GM23338 (cell line): ENCODE measurements around the gene INKA1. TPM values are rescaled to one million over a fixed set of nuclear protein-coding genes. Genes with fewer than 3 reads are reported as not detected.
A peak's percentile ranks its signal among the peaks of the same experiment; 100 is the strongest.

ENCODE experiments used
- ATAC-seq: fragments of 200-7000 bp; cut with Tn5 transposase; 3 replicates; pipeline ENCODE4 v1.9.1; 2020
- DNase-seq: peaks from one replicate; pipeline ENCODE4 v3.0.0-alpha.2; 2015; ENCODE audit warnings: low spot score
- H2AFZ ChIP-seq: fragments of 200-600 bp; sonication (generic); 2 replicates; pipeline ENCODE4 v1.8.0; 2016; ENCODE audit warnings: antibody characterized with exemption, mild to moderate bottlenecking, moderate library complexity
- H3F3A ChIP-seq: fragments of 200-600 bp; sonication (generic); replicated peaks from 2 replicates; pipeline ENCODE4 v1.8.0; 2017; ENCODE audit warnings: antibody characterized with exemption, mixed run types, low read depth
- H3K27ac ChIP-seq: fragments of 200-600 bp; sonication (generic); 2 replicates; pipeline ENCODE4 v1.6.1; 2016; ENCODE audit warnings: low read depth
- H3K27me3 ChIP-seq: fragments of 200-600 bp; sonication (generic); 2 replicates; pipeline ENCODE4 v1.8.0; 2016; ENCODE audit warnings: mild to moderate bottlenecking, mixed run types, moderate library complexity; ENCODE audit not compliant: insufficient read depth
- H3K36me3 ChIP-seq: fragments of 200-600 bp; sonication (generic); 2 replicates; pipeline ENCODE4 v1.8.0; 2016; ENCODE audit warnings: mild to moderate bottlenecking; ENCODE audit not compliant: insufficient read depth
- H3K4me1 ChIP-seq: fragments of 200-600 bp; sonication (generic); 2 replicates; pipeline ENCODE4 v1.8.0; 2016; ENCODE audit warnings: mild to moderate bottlenecking, moderate library complexity; ENCODE audit not compliant: insufficient read depth
- H3K4me2 ChIP-seq: fragments of 200-600 bp; sonication (generic); 2 replicates; pipeline ENCODE4 v1.7.1; 2017; ENCODE audit warnings: mixed run types
- H3K4me3 ChIP-seq: fragments of 200-600 bp; sonication (generic); 2 replicates; pipeline ENCODE4 v1.6.1; 2016; ENCODE audit warnings: mixed run types
- H3K79me2 ChIP-seq: fragments of 200-600 bp; sonication (generic); replicated peaks from 2 replicates; pipeline ENCODE4 v1.8.0; 2017; ENCODE audit warnings: mild to moderate bottlenecking; ENCODE audit not compliant: insufficient read depth
- H3K9me2 ChIP-seq: fragments of 200-600 bp; sonication (generic); 2 replicates; pipeline ENCODE4 v1.8.0; 2017; ENCODE audit not compliant: insufficient read depth
- H4K20me1 ChIP-seq: fragments of 200-600 bp; sonication (generic); replicated peaks from 2 replicates; pipeline ENCODE4 v1.8.0; 2017; ENCODE audit warnings: mild to moderate bottlenecking; ENCODE audit not compliant: insufficient read depth
- H3K27ac Mint-ChIP-seq: 2 replicates; pipeline ENCODE4 v1.8.0; 2020; ENCODE audit warnings: inconsistent platforms, mild to moderate bottlenecking, moderate library complexity, mixed read lengths
- H3K27me3 Mint-ChIP-seq: 3 replicates; pipeline ENCODE4 v1.8.0; 2022; ENCODE audit warnings: low read depth, mild to moderate bottlenecking, moderate library complexity, mixed read lengths, inconsistent platforms; ENCODE audit not compliant: insufficient read depth, poor library complexity
- H3K36me3 Mint-ChIP-seq: 3 replicates; pipeline ENCODE4 v1.8.0; 2021; ENCODE audit warnings: low read depth, mild to moderate bottlenecking, inconsistent platforms, moderate library complexity, mixed read lengths
- H3K4me1 Mint-ChIP-seq: 3 replicates; pipeline ENCODE4 v1.8.0; 2020; ENCODE audit warnings: mild to moderate bottlenecking, inconsistent platforms, mixed read lengths
- H3K4me3 Mint-ChIP-seq: 3 replicates; pipeline ENCODE4 v1.8.0; 2021; ENCODE audit warnings: moderate library complexity, mild to moderate bottlenecking, inconsistent platforms, mixed read lengths
- H3K9me3 Mint-ChIP-seq: 3 replicates; pipeline ENCODE4 v1.8.0; 2020; ENCODE audit warnings: moderate library complexity, mild to moderate bottlenecking, inconsistent platforms, mixed read lengths
- CTCF ChIP-seq, 2 experiments: fragments of 200-600 bp in 1 of 2; sonication (generic) in 1 of 2; conservative IDR thresholded peaks; 2 replicates each; pipeline versions ENCODE4 v1.5.1 to v1.6.1; 2016 to 2017; ENCODE audit warnings: antibody characterized with exemption in 2 of 2, low read depth in 2 of 2, mild to moderate bottlenecking in 2 of 2, moderate library complexity in 1 of 2
- NANOG ChIP-seq: IDR thresholded peaks from 2 replicates; pipeline ENCODE4 v1.6.1; 2016; ENCODE audit warnings: antibody characterized with exemption, borderline replicate concordance
- POLR2AphosphoS5 ChIP-seq: IDR thresholded peaks from 2 replicates; pipeline ENCODE4 v1.6.1; 2016; ENCODE audit warnings: antibody characterized with exemption, low read depth
- STAT1 ChIP-seq: IDR thresholded peaks from one replicate; pipeline ENCODE4 v1.6.1; 2016; ENCODE audit warnings: antibody characterized with exemption; ENCODE audit not compliant: unreplicated experiment
- ZNF114 ChIP-seq: fragments of 250-450 bp; sonication (Bioruptor Pico); IDR thresholded peaks from 2 replicates; pipeline ENCODE4 v1.5.0; 2020; ENCODE audit warnings: mild to moderate bottlenecking, moderate library complexity
- polyA plus RNA-seq: library from polyadenylated mRNA; unstranded; fragments of >200 nt; fragmentation: Nextera tagmentation; extraction: Ambion mirVana; gene quantifications from 2 replicates; pipeline ENCODE4 v1.2.1, GENCODE V29; 2016
- total RNA-seq: library from RNA; depleted of rRNA; stranded (reverse); fragments of >200 nt; shearing (Covaris generic); gene quantifications from 2 replicates; pipeline ENCODE4 v1.2.3, GENCODE V29; 2014
- TF ChIP-seq, protein P1 (sequence below): fragments of 250-450 bp; sonication (Bioruptor Pico); IDR thresholded peaks from 2 replicates; pipeline ENCODE4 v1.5.0; 2020; ENCODE audit warnings: mild to moderate bottlenecking, moderate library complexity

The INKA1 gene
- total and polyA plus RNA-seq, 2 experiments from 2014 or later, result 3.7 to 4.0 TPM

- TF ChIP-seq, protein P1, sequence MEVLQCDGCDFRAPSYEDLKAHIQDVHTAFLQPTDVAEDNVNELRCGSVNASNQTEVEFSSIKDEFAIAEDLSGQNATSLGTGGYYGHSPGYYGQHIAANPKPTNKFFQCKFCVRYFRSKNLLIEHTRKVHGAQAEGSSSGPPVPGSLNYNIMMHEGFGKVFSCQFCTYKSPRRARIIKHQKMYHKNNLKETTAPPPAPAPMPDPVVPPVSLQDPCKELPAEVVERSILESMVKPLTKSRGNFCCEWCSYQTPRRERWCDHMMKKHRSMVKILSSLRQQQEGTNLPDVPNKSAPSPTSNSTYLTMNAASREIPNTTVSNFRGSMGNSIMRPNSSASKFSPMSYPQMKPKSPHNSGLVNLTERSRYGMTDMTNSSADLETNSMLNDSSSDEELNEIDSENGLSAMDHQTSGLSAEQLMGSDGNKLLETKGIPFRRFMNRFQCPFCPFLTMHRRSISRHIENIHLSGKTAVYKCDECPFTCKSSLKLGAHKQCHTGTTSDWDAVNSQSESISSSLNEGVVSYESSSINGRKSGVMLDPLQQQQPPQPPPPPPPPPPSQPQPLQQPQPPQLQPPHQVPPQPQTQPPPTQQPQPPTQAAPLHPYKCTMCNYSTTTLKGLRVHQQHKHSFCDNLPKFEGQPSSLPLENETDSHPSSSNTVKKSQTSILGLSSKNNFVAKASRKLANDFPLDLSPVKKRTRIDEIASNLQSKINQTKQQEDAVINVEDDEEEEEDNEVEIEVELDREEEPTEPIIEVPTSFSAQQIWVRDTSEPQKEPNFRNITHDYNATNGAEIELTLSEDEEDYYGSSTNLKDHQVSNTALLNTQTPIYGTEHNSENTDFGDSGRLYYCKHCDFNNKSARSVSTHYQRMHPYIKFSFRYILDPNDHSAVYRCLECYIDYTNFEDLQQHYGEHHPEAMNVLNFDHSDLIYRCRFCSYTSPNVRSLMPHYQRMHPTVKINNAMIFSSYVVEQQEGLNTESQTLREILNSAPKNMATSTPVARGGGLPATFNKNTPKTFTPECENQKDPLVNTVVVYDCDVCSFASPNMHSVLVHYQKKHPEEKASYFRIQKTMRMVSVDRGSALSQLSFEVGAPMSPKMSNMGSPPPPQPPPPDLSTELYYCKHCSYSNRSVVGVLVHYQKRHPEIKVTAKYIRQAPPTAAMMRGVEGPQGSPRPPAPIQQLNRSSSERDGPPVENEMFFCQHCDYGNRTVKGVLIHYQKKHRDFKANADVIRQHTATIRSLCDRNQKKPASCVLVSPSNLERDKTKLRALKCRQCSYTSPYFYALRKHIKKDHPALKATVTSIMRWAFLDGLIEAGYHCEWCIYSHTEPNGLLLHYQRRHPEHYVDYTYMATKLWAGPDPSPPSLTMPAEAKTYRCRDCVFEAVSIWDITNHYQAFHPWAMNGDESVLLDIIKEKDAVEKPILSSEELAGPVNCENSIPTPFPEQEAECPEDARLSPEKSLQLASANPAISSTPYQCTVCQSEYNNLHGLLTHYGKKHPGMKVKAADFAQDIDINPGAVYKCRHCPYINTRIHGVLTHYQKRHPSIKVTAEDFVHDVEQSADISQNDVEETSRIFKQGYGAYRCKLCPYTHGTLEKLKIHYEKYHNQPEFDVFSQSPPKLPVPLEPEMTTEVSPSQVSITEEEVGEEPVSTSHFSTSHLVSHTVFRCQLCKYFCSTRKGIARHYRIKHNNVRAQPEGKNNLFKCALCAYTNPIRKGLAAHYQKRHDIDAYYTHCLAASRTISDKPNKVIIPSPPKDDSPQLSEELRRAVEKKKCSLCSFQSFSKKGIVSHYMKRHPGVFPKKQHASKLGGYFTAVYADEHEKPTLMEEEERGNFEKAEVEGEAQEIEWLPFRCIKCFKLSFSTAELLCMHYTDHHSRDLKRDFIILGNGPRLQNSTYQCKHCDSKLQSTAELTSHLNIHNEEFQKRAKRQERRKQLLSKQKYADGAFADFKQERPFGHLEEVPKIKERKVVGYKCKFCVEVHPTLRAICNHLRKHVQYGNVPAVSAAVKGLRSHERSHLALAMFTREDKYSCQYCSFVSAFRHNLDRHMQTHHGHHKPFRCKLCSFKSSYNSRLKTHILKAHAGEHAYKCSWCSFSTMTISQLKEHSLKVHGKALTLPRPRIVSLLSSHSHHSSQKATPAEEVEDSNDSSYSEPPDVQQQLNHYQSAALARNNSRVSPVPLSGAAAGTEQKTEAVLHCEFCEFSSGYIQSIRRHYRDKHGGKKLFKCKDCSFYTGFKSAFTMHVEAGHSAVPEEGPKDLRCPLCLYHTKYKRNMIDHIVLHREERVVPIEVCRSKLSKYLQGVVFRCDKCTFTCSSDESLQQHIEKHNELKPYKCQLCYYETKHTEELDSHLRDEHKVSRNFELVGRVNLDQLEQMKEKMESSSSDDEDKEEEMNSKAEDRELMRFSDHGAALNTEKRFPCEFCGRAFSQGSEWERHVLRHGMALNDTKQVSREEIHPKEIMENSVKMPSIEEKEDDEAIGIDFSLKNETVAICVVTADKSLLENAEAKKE (CRISPR knock-in tag), result no peak
- TF ChIP-seq STAT1 (no peak), ZNF114 (CRISPR knock-in tag) (no peak), POLR2AphosphoS5 (no peak)
These were observed 1.9 kb upstream of the INKA1 start (continued) for GRCh38 chr3:49801160-49801559.

- H3K4me1 Mint-ChIP-seq, result peaks cover 40% of the 10 kb centered on the region
- ATAC-seq, result peak; percentile 32
These were observed 542 bp downstream of the INKA1 start for GRCh38 chr3:49803465-49804140.

More at GRCh38 chr3:49803465-49804140, 542 bp downstream of the INKA1 start:
- no peaks in the 10 kb centered on the region for H3K36me3 Mint-ChIP-seq
- peak in 1 of 2 experiments; percentile 16; a peak in 1 of 4 replicates for TF ChIP-seq CTCF (conservative IDR thresholded peaks at IDR 0.05; ENCODE audit: low read depth in 2 of 2)
- no peak for TF ChIP-seq NANOG
- H3K27me3 Mint-ChIP-seq, result peaks cover 24% of the 10 kb centered on the region
- H3K4me3 ChIP-seq, result peak overlapping the region; percentile 93
- DNase-seq, result peak; percentile 76
- H3K36me3 ChIP-seq, result no peaks in the 10 kb centered on the region
- peaks cover 15% of the 10 kb centered on the region for H3K27me3 ChIP-seq
- no peak overlapping the region for H3K27ac ChIP-seq
- peaks cover 15% of the 10 kb centered on the region; the same call in 1 of the 2 replicates for H3F3A ChIP-seq
- H3K79me2 ChIP-seq, result no peaks in the 10 kb centered on the region
- no peaks in the 10 kb centered on the region for H3K9me2 ChIP-seq
- peak overlapping the region; percentile 99 for H2AFZ ChIP-seq
- H3K4me1 ChIP-seq, result peaks cover 34% of the 10 kb centered on the region
- H3K4me2 ChIP-seq, result peak overlapping the region; percentile 99
- no peak overlapping the region for H3K27ac Mint-ChIP-seq
- no peaks in the 10 kb centered on the region for H3K9me3 Mint-ChIP-seq
- H4K20me1 ChIP-seq, result no peaks in the 10 kb centered on the region
- peak overlapping the region; percentile 73 for H3K4me3 Mint-ChIP-seq
